Measurements from ENCODE around the gene KRT28.
"Not testable (repeated sequence)": the region's sequence is repeated elsewhere in the genome, so short reads cannot be mapped to it uniquely, and the experiment has no call there.

KRT28 gene

DNA sequence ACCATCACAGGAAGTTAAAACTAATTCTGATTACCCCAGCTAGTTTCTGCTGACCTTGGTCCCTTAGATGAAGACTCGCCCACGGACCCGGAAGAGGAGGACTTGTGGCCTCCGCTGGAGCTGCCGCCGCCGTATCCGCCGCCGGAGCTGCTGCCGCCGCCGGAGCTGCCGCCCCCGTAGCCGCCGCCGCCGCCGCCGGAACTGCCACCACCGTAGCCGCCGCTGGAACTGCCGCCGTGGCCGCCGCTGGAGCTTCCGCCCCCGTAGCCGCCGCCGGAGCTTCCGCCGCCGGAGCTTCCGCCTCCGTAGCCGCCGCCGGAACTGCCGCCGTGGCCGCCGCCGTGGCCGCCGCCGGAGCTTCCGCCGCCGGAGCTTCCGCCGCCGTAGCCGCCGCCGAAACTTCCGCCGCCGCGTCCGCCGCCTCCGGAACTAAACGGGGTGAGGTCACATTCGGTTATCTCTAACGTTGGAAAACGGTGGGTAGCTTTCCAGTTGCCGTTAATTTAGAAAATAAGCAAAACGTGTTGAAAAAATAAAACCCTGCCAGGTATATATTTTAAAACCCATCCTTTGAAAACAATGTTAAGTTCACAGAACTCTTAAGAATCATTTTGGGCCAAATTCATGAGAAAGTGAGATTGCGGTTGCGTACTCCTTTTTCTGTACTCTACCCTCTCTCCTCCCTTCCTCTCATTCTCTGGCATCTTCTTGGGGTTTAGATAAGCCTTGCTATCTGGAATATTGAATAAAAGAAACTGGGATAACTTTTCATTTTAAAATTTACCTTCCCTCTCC is 19.2 kb upstream of the KRT28 start:
- Histone ChIP-seq H3K27ac (ENCODE audit: low read length) (no peak overlapping the region), H3K27me3 (ENCODE audit: control insufficient read depth, insufficient read depth, low read length) (no peaks in the 10 kb centered on the region), H3K9me3 (ENCODE audit: control insufficient read depth, insufficient read depth, low read length) (no peaks in the 10 kb centered on the region), H3K4me3 (ENCODE audit: low read length) (peak overlapping the region; percentile 80; the same call in 1 of the 2 replicates), H3K4me1 (ENCODE audit: control insufficient read depth, insufficient read depth, low read length) (no peaks in the 10 kb centered on the region), H3K36me3 (ENCODE audit: control insufficient read depth, insufficient read depth, low read length) (no peaks in the 10 kb centered on the region)
- DNase-seq (ENCODE audit: low read depth, low spot score) = peak; percentile 16
- WGBS (ENCODE audit: insufficient coverage, insufficient read length) = no CpG with 5 or more reads among the region's 73 CpGs

DNA sequence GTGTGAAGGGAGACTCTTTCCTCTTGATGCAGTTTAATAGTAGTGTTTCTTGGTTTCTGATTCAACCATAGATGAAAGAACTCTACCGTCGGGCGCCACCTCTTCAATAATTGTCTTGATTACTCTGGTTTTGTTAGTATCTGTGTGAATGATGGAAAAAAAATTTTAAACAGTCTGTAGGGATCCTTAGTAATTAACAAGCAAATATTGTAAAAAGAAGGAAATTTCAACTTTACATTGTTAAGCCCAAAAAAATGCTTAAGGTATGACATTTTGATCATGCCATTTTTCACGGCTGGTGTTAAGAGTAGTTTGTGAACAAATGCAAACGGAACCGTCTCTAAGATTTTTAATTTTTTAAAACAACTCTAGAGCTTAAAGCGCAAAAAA is 18.6 kb upstream of the KRT28 start:
- H3K27ac ChIP-seq (ENCODE audit: low read length) = no peak overlapping the region
- no peak for DNase-seq (ENCODE audit: low read depth, low spot score)
- H3K4me1 ChIP-seq (ENCODE audit: control insufficient read depth, insufficient read depth, low read length) = no peaks in the 10 kb centered on the region
- no peaks in the 10 kb centered on the region for H3K36me3 ChIP-seq (ENCODE audit: control insufficient read depth, insufficient read depth, low read length)
- H3K9me3 ChIP-seq (ENCODE audit: control insufficient read depth, insufficient read depth, low read length) = no peaks in the 10 kb centered on the region
- peak overlapping the region; percentile 80; the same call in 1 of the 2 replicates for H3K4me3 ChIP-seq (ENCODE audit: low read length)
- no CpG with 5 or more reads among the region's 7 CpGs for whole genome bisulfite sequencing (ENCODE audit: insufficient coverage, insufficient read length)
- no peaks in the 10 kb centered on the region for H3K27me3 ChIP-seq (ENCODE audit: control insufficient read depth, insufficient read depth, low read length)

- Histone ChIP-seq H3K27ac (ENCODE audit: low read length) (no peak overlapping the region), H3K36me3 (ENCODE audit: control insufficient read depth, insufficient read depth, low read length) (no peaks in the 10 kb centered on the region), H3K4me3 (ENCODE audit: low read length) (no peak overlapping the region), H3K4me1 (ENCODE audit: control insufficient read depth, insufficient read depth, low read length) (no peaks in the 10 kb centered on the region), H3K27me3 (ENCODE audit: control insufficient read depth, insufficient read depth, low read length) (no peaks in the 10 kb centered on the region), H3K9me3 (ENCODE audit: control insufficient read depth, insufficient read depth, low read length) (no peaks in the 10 kb centered on the region)
- WGBS (ENCODE audit: insufficient coverage, insufficient read length) = no CpG with 5 or more reads among the region's 4 CpGs
- DNase-seq (ENCODE audit: low read depth, low spot score) = no peak
These were observed 17.4 kb upstream of the KRT28 start for GRCh38 chr17:40817103-40817682.

DNA sequence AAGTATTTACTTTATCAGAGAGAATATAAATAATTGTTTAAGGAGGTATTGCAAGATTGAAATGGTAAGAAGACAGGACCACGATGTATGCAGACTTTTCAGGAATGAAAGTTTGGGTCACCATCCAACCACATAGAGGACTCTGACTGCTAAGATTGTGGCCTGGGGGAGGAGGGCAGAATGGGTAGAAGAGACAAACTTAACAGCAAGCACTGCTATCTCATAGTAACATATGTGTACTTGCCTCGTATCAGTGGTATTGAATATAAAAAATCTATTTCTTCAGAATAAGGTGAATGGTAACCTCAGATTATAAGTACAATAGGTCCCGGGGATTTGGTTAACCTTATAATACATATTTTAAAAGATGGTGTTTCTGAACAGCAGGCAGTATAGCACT is 16.8 kb upstream of the KRT28 start:
- DNase-seq (ENCODE audit: low read depth, low spot score) = no peak
- no peaks in the 10 kb centered on the region for H3K4me1 ChIP-seq (ENCODE audit: control insufficient read depth, insufficient read depth, low read length)
- no peaks in the 10 kb centered on the region for H3K9me3 ChIP-seq (ENCODE audit: control insufficient read depth, insufficient read depth, low read length)
- no peaks in the 10 kb centered on the region for H3K36me3 ChIP-seq (ENCODE audit: control insufficient read depth, insufficient read depth, low read length)
- no peak overlapping the region for H3K27ac ChIP-seq (ENCODE audit: low read length)
- no CpG with 5 or more reads among the region's 3 CpGs for WGBS (ENCODE audit: insufficient coverage, insufficient read length)
- no peaks in the 10 kb centered on the region for H3K27me3 ChIP-seq (ENCODE audit: control insufficient read depth, insufficient read depth, low read length)
- H3K4me3 ChIP-seq (ENCODE audit: low read length) = no peak overlapping the region

DNA sequence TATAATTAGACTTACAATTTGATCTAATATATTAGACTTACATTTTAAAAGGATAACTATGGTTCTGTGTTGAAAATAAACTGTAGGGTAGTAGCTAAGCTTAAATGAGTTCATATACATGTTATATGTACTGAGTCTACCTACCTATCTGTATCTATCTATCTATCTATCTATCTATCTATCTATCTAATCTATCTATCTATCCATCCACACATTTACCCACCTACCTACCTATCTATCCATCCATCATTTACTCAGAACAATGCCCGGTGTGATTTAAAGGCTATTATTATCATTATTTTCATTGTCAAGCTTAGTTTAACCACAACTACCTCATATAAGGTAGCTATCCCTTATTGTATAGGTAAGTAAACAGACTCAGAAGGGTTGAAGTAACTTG is 15.6 kb upstream of the KRT28 start:
- Histone ChIP-seq H3K9me3 (ENCODE audit: control insufficient read depth, insufficient read depth, low read length) (no peaks in the 10 kb centered on the region), H3K4me3 (ENCODE audit: low read length) (no peak overlapping the region), H3K27ac (ENCODE audit: low read length) (no peak overlapping the region), H3K36me3 (ENCODE audit: control insufficient read depth, insufficient read depth, low read length) (no peaks in the 10 kb centered on the region), H3K4me1 (ENCODE audit: control insufficient read depth, insufficient read depth, low read length) (no peaks in the 10 kb centered on the region), H3K27me3 (ENCODE audit: control insufficient read depth, insufficient read depth, low read length) (no peaks in the 10 kb centered on the region)
- no CpG with 5 or more reads among the region's 1 CpG for WGBS (ENCODE audit: insufficient coverage, insufficient read length)
- no peak for DNase-seq (ENCODE audit: low read depth, low spot score)

GRCh38 chr17:40814657-40815056 is 14.9 kb upstream of the KRT28 start:
- WGBS (ENCODE audit: insufficient coverage, insufficient read length) = no CpG with 5 or more reads among the region's 3 CpGs
- H3K4me1 ChIP-seq (ENCODE audit: control insufficient read depth, insufficient read depth, low read length) = not testable (repeated sequence)

GRCh38 chr17:40813804-40814203 is 14.0 kb upstream of the KRT28 start:
- DNase-seq (ENCODE audit: low read depth, low spot score) = no peak
- no CpG with 5 or more reads among the region's 4 CpGs for WGBS (ENCODE audit: insufficient coverage, insufficient read length)
- H3K27me3 ChIP-seq (ENCODE audit: control insufficient read depth, insufficient read depth, low read length) = no peaks in the 10 kb centered on the region
- no peaks in the 10 kb centered on the region for H3K4me1 ChIP-seq (ENCODE audit: control insufficient read depth, insufficient read depth, low read length)
- no peaks in the 10 kb centered on the region for H3K36me3 ChIP-seq (ENCODE audit: control insufficient read depth, insufficient read depth, low read length)
- H3K4me3 ChIP-seq (ENCODE audit: low read length) = no peak overlapping the region
- no peak overlapping the region for H3K27ac ChIP-seq (ENCODE audit: low read length)
- H3K9me3 ChIP-seq (ENCODE audit: control insufficient read depth, insufficient read depth, low read length) = no peaks in the 10 kb centered on the region

More at GRCh38 chr17:40814657-40815056, 14.9 kb upstream of the KRT28 start:
- H3K4me3 ChIP-seq (ENCODE audit: low read length); H3K27ac ChIP-seq (ENCODE audit: low read length); DNase-seq (ENCODE audit: low read depth, low spot score); H3K27me3 ChIP-seq (ENCODE audit: control insufficient read depth, insufficient read depth, low read length); H3K36me3 ChIP-seq (ENCODE audit: control insufficient read depth, insufficient read depth, low read length); H3K9me3 ChIP-seq (ENCODE audit: control insufficient read depth, insufficient read depth, low read length): not testable (repeated sequence)

DNA sequence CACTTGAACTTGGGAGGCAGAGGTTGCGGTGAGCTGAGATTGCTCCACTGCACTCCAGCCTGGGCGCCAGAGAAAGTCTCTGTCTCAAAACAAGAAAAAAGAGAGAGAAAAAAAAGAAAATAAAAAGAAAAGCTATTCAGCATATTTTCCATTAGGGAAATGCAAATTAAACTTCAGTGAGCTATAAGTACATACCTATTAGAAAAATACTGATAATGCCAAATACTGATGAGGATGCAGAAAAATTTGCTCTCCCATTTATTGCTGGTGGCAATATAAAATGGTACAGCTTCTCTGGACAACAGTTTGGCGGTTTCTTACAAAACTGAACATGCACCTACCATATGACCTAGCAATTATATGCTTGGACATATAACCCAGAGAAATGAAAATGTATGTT is 12.9 kb upstream of the KRT28 start:
- Histone ChIP-seq H3K27me3 (ENCODE audit: control insufficient read depth, insufficient read depth, low read length) (no peaks in the 10 kb centered on the region), H3K27ac (ENCODE audit: low read length) (no peak overlapping the region), H3K4me3 (ENCODE audit: low read length) (no peak overlapping the region), H3K9me3 (ENCODE audit: control insufficient read depth, insufficient read depth, low read length) (no peaks in the 10 kb centered on the region), H3K4me1 (ENCODE audit: control insufficient read depth, insufficient read depth, low read length) (no peaks in the 10 kb centered on the region), H3K36me3 (ENCODE audit: control insufficient read depth, insufficient read depth, low read length) (no peaks in the 10 kb centered on the region)
- WGBS (ENCODE audit: insufficient coverage, insufficient read length) = no CpG with 5 or more reads among the region's 3 CpGs
- DNase-seq (ENCODE audit: low read depth, low spot score) = no peak

- no peak overlapping the region for H3K4me3 ChIP-seq (ENCODE audit: low read length)
- H3K4me1 ChIP-seq (ENCODE audit: control insufficient read depth, insufficient read depth, low read length) = no peaks in the 10 kb centered on the region
- H3K36me3 ChIP-seq (ENCODE audit: control insufficient read depth, insufficient read depth, low read length) = no peaks in the 10 kb centered on the region
- no peaks in the 10 kb centered on the region for H3K9me3 ChIP-seq (ENCODE audit: control insufficient read depth, insufficient read depth, low read length)
- DNase-seq (ENCODE audit: low read depth, low spot score) = no peak
- H3K27me3 ChIP-seq (ENCODE audit: control insufficient read depth, insufficient read depth, low read length) = no peaks in the 10 kb centered on the region
- no CpG with 5 or more reads among the region's 6 CpGs for WGBS (ENCODE audit: insufficient coverage, insufficient read length)
- H3K27ac ChIP-seq (ENCODE audit: low read length) = no peak overlapping the region
These were observed 10.7 kb upstream of the KRT28 start for GRCh38 chr17:40810494-40810893.

DNA sequence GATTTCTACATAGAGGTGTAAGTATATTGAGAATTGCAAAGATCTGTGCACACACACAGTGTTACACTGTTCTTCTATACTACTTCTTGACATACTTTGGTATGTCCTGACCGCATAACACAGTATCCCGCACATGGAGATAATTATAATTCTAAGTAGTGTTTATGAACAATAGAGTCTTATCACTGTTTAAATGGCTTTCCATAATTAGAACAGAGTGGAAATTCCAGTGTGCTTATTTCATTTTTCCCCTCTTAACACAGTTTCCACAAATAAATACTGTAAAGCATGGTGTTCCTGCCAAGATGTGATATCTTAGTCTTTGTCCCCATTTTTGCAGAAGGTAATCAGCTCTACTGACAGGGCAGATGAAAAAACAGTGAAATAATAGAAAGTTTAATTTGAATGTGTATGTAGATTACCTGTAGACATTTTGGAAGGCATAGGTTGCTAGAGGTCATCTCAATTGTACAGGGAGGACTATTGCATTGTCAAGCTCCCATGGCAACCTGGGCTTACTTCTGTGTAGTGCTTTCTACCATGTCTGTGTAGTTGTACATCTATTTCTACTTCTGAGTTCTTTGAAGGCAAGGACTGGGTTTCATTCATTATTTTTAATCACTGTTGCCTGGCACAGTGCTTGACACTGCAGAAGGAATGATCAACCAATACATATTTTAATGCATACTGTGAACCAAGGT is 10.1 kb upstream of the KRT28 start:
- WGBS (ENCODE audit: insufficient coverage, insufficient read length) = no CpG with 5 or more reads among the region's 2 CpGs
- H3K27me3 ChIP-seq (ENCODE audit: control insufficient read depth, insufficient read depth, low read length) = no peaks in the 10 kb centered on the region

More for the DNA sequence above, 10.1 kb upstream of the KRT28 start:
- Histone ChIP-seq H3K4me3 (ENCODE audit: low read length) (no peak overlapping the region), H3K9me3 (ENCODE audit: control insufficient read depth, insufficient read depth, low read length) (no peaks in the 10 kb centered on the region), H3K4me1 (ENCODE audit: control insufficient read depth, insufficient read depth, low read length) (no peaks in the 10 kb centered on the region), H3K36me3 (ENCODE audit: control insufficient read depth, insufficient read depth, low read length) (no peaks in the 10 kb centered on the region), H3K27ac (ENCODE audit: low read length) (no peak overlapping the region)
- DNase-seq (ENCODE audit: low read depth, low spot score) = no peak
